Adrenal gland (tissue), 12 donors: ENCODE data around the gene RPS6KA4. TPM values are rescaled to one million over a fixed set of nuclear protein-coding genes. Genes with fewer than 3 reads are reported as not detected.

Experiments
- DNase-seq, 7 donors: peaks; one replicate each; pipeline ENCODE4 v3.0.0-alpha.2; 2019 to 2020
- H3K27ac ChIP-seq, 5 donors: fragments of 200-600 bp; sonication (generic) in 4 of 5; 1 replicate in 3 of 5; 2 replicates in 2 of 5; pipeline versions ENCODE4 v1.5.1 to v1.8.0; 2016 to 2020; ENCODE audit warnings: mild to moderate bottlenecking in 1 of 5
- H3K27me3 ChIP-seq: fragments of 200-600 bp; 2 replicates; pipeline ENCODE4 v1.8.0; 2021
- H3K36me3 ChIP-seq, 2 donors: fragments of 200-600 bp; replicated peaks in 1 of 2; 1 replicate in 1 of 2; 2 replicates in 1 of 2; pipeline versions ENCODE4 v1.5.1 to v1.8.0; 2018 to 2022
- H3K4me1 ChIP-seq, 2 donors: fragments of 200-600 bp; replicated peaks in 1 of 2; 1 replicate in 1 of 2; 2 replicates in 1 of 2; pipeline versions ENCODE4 v1.5.1 to v1.8.0; 2018 to 2021
- H3K4me3 ChIP-seq, 4 donors: fragments of 200-600 bp; sonication (generic) in 3 of 4; one replicate each; pipeline ENCODE4 v1.5.1; 2016 to 2018
- H3K9me3 ChIP-seq, 3 donors: fragments of 200-600 bp; sonication (generic) in 1 of 3; replicated peaks in 1 of 3; 1 replicate in 2 of 3; 2 replicates in 1 of 3; pipeline versions ENCODE4 v1.5.1 to v1.8.0; 2016 to 2021
- POLR2A ChIP-seq, 2 donors: fragments of 450-650 bp; IDR thresholded peaks; one replicate each; pipeline ENCODE4 v1.6.1; 2017; ENCODE audit warnings: antibody characterized with exemption in 2 of 2, mild to moderate bottlenecking in 2 of 2, moderate library complexity in 1 of 2
- WGBS, 4 donors: extraction: QIAGEN DNeasy Blood & Tissue Kit in 2 of 4; methylation state at CpG; one replicate each; pipeline versions ENCODE4 v1.1.5 to v1.1.7; 2013 to 2017; 5-methylcytosine and 5-hydroxymethylcytosine counted together
- intact Hi-C, 2 donors: fragments of 100-400 bp; cut with DNase I; formaldehyde crosslinking; loops; one replicate each; pipeline versions ENCODE4 v1.14.1 to v1.15.0; 2022 to 2023
- polyA plus RNA-seq, 3 donors: library from polyadenylated mRNA; stranded (reverse); fragments of 200-250 nt in 2 of 3; fragments of 350-450 nt in 1 of 3; fragmentation: Illumina TruSeq in 1 of 3; extraction: RNeasy Lipid Tissue Mini Kit (QIAGEN cat#74804) in 1 of 3; gene quantifications; one replicate each; pipeline ENCODE4 v1.2.3, GENCODE V29; 2013 to 2014
- total RNA-seq, 9 donors: library from RNA; depleted of rRNA in 4 of 9; stranded (reverse); fragments of >200 nt in 4 of 9; fragments of 120-200 nt in 1 of 9; fragmentation: NEBNext Ultra II Directional in 1 of 9; extraction: Animal tissue kit (Norgen Biotek cat#: 25700) in 1 of 9; gene quantifications; one replicate each; pipeline versions ENCODE4 v1.1.0 to v1.2.4, GENCODE V29; 2013 to 2023
- TF ChIP-seq, protein P1 (sequence below), 6 experiments: fragments of 450-650 bp in 4 of 6; fragments of 200-600 bp in 2 of 6; sonication (generic) in 1 of 6; IDR thresholded peaks; 1 replicate in 5 of 6; 2 replicates in 1 of 6; pipeline versions ENCODE4 v1.5.1 to v1.8.0; 2016 to 2021; ENCODE audit warnings: antibody characterized with exemption in 6 of 6, mild to moderate bottlenecking in 2 of 6, moderate library complexity in 1 of 6
- donor health status: healthy with polysubstance abuse.
- donor health status: Bipolar disorder and iron deficiency.
- donor health status: DM: yes; HTN: yes; CAD: no.
- donor health status: DM: no; HTN: no; CAD: no.
- donor health status: DM: no; HTN: no; CAD: no.
- donor health status: DM: yes; HTN: yes; CAD: no.

The RPS6KA4 gene
- total and polyA plus RNA-seq, 12 donors: 4.9 to 89.3 (median 26.3) TPM

DNA sequence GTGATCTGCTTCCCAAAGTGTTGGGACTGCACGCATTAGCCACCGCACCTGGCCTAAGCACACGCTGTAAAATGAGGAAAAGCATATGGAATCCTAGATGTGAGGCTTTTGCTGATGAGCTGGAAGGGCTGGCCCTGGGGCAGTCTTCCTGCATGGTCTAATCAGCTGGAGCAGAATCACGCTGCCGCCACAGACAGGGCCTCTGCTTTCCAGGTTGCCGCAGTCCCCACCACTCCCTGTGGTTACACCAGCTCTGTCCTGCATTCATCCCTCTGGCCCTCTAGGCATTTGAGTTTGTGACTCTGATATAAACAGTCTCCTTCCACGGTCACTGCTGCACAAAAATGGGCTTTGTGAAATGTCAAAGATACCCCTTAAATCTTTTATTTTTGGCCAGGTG is 17.1 kb downstream of the RPS6KA4 start:
- intact Hi-C loops: no loop called here
- Histone ChIP-seq H3K4me3 (no peak overlapping the region), H3K36me3 (no peaks in the 10 kb centered on the region), H3K27ac (no peak overlapping the region), H3K4me1 (peaks cover 9 to 12% of the 10 kb centered on the region in 2 donors), H3K27me3 (no peaks in the 10 kb centered on the region), H3K9me3 (no peaks in the 10 kb centered on the region)
- WGBS, 4 donors: 94 to 98% (median 96%) methylated on average over 4 to 7 of the region's 7 CpGs
- no peak for DNase-seq
- TF ChIP-seq POLR2A (IDR thresholded peaks at IDR 0.05): no peak
- TF ChIP-seq, protein P1, sequence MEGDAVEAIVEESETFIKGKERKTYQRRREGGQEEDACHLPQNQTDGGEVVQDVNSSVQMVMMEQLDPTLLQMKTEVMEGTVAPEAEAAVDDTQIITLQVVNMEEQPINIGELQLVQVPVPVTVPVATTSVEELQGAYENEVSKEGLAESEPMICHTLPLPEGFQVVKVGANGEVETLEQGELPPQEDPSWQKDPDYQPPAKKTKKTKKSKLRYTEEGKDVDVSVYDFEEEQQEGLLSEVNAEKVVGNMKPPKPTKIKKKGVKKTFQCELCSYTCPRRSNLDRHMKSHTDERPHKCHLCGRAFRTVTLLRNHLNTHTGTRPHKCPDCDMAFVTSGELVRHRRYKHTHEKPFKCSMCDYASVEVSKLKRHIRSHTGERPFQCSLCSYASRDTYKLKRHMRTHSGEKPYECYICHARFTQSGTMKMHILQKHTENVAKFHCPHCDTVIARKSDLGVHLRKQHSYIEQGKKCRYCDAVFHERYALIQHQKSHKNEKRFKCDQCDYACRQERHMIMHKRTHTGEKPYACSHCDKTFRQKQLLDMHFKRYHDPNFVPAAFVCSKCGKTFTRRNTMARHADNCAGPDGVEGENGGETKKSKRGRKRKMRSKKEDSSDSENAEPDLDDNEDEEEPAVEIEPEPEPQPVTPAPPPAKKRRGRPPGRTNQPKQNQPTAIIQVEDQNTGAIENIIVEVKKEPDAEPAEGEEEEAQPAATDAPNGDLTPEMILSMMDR (IDR thresholded peaks at IDR 0.05): no peak

DNA sequence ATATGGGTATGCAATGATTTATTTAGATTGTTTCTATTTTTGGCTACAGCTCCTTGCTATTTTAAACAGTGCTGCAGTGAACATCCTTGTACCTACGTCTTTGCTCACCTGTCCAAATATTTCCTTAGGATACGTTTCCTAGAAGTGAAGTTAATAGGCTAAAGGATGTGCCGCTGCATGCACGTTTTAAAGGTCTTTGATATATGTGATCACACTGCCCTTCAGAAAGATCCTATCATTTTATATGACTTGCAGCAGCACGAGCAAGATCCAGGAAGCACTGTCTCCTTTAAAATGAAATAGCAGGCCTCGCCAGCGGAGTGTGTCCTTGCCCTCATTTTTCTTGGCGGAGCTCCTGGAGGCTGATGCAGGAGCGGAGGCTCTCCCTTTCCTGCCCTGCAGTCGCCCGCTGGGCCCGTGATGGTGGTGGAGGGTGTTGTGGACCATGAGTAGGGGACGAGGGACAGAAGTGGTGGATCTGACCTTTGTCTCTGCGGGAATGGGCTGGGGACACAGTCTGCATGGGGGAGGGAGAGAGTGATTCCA is 19.4 kb downstream of the RPS6KA4 start:
- Histone ChIP-seq H3K4me1 (peaks cover 9 to 13% of the 10 kb centered on the region in 2 donors), H3K36me3 (no peaks in the 10 kb centered on the region), H3K27me3 (no peaks in the 10 kb centered on the region), H3K9me3 (no peaks in the 10 kb centered on the region), H3K27ac (peak overlapping the region in 2 of 5 donors; percentile 19 to 56), H3K4me3 (no peak overlapping the region)
- peak; percentile 83 to 90 (median 88) for DNase-seq
- 17 to 28% (median 22%) methylated on average over 14 of the region's 14 CpGs for WGBS, 4 donors
- intact Hi-C loops: no loop called here
- TF ChIP-seq POLR2A (IDR thresholded peaks at IDR 0.05): no peak
- TF ChIP-seq, protein P1 (IDR thresholded peaks at IDR 0.05): no peak

DNA sequence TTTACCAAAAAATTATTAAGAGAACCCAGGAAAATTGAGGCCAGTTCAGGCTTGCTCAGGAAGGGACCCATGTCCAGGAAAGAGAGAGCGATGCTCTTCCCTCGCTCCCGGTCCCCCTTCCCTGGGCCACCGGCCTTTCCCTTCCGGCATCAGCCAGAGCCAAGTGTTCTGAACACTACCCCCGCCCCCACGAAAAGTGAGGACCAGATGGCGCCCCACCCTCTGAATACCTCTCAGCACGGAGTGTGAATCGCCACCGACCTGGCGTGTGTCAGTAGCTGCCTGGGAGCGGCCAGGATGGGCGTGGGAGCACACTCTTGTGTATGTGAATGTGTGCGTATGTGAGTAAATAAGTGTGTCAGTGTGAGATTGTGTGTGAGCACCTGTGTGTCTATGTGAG is 20.2 kb downstream of the RPS6KA4 start:
- no peak for DNase-seq
- Histone ChIP-seq H3K27me3 (no peaks in the 10 kb centered on the region), H3K27ac (no peak overlapping the region), H3K9me3 (no peaks in the 10 kb centered on the region), H3K4me3 (no peak overlapping the region), H3K36me3 (no peaks in the 10 kb centered on the region), H3K4me1 (peaks cover 10 to 20% of the 10 kb centered on the region in 2 donors)
- WGBS, 4 donors: 88 to 95% (median 92%) methylated on average over 14 to 15 of the region's 15 CpGs
- intact Hi-C loops: no loop called here
- TF ChIP-seq POLR2A (IDR thresholded peaks at IDR 0.05): no peak
- TF ChIP-seq, protein P1 (IDR thresholded peaks at IDR 0.05): no peak

DNA sequence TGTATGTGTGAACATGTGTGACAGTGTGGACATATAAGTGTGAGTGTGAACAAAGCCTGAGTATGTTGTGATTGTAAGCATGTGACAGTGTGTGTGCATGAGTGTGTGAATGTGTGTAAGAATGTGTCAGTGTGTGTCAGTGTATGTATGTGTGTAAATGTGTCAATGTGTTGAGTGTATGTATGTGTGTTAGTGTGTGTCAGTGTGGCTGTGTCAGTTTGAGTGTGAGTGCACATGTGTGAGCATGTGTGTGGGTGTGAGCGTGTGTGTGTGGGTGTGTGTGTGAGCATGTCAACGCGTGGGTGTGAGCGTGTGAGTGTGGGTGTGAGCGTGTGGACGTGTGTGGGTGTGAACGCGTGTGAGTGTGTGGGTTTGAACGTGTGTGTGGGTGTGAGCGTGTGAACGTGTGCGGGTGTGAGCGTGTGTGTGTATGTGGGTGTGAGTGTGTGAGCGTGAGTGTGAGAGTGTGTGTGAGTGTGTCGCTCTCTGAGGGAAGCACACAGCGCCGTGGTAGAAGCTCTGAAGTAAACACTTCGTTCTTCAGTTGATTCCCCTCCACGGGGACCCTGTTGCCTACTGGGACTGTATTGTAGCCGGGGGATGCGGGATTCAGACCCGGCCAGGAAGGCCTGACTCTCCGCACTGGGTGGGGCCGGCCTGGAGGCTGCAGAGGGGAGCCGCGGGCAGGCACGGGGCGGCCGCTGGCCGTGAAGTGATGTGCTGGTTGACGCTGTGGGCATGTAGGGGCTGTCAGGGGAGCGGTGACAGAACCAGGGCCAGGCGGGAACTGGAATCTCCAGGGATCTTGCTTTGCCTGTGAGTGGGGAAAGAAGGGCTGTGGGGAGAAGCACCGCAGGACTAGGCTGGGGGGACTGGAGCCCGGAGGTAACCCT is 21.1 kb downstream of the RPS6KA4 start:
- H3K9me3 ChIP-seq: no peaks in the 10 kb centered on the region
- TF ChIP-seq POLR2A (IDR thresholded peaks at IDR 0.05): no peak
- TF ChIP-seq, protein P1 (IDR thresholded peaks at IDR 0.05): no peak
- H3K27me3 ChIP-seq: no peaks in the 10 kb centered on the region
- no peaks in the 10 kb centered on the region for H3K36me3 ChIP-seq
- H3K27ac ChIP-seq: no peak overlapping the region
- no peak for DNase-seq
- H3K4me3 ChIP-seq: no peak overlapping the region
- intact Hi-C loops: no loop called here
- H3K4me1 ChIP-seq: peaks cover 19 to 29% of the 10 kb centered on the region in 2 donors
- 79 to 87% (median 81%) methylated on average over 31 to 35 of the region's 35 CpGs for WGBS, 4 donors
